Activated CD4-positive, alpha-beta T cell treated with anti-CD3 and anti-CD28 coated beads for 48 hours (primary cell): Measurements from ENCODE around the gene KRTAP19-1.

Experiments
- DNase-seq: peaks from one replicate; pipeline ENCODE4 v3.0.0-alpha.2; 2020

The KRTAP19-1 gene

DNA sequence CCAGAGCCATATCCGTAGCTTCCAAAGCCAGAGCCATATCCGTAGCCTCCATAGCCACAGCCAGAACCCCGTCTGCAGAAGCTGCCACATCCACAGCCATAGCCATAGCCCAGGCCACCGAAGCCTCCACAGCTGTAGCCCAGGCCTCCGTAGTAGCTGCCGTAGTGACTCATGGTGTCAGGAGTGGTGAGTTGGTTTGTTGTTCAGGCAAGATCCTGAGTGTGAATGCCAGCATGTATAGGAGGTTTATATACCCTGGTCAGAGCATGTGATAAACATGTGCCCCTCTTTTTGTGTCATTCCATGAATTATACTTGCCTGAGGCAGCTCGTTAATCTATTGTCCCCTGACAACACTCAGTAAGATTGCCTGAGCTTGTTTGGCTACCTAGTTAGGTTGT is at the start of gene KRTAP19-1:
Gene KRTAP19-1 (minus strand): TSS at position 223 of the 400 bp plus-strand sequence. CDS start 50 bp downstream, at position 173.
- DNase-seq, result no peak

DNA sequence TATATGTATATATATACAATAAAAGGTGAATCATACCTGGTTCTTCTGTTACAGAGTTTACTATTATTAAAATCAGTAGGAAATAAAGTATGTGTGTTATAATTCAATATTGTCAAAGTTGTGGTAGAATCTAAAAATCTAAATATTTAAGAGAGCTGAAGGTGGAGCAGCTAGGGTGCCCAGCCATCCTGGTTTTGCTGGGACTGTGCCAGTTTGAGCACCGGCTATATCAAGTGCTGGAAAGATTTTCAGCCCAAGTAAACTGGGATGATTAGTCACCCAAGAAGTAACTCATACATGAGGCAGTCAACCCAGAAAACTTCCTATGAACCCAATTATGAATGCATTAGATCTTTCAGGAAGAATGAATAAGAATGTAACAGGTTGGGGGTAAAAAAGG is 38.7 kb upstream of the KRTAP19-1 start:
- no peak for DNase-seq

DNA sequence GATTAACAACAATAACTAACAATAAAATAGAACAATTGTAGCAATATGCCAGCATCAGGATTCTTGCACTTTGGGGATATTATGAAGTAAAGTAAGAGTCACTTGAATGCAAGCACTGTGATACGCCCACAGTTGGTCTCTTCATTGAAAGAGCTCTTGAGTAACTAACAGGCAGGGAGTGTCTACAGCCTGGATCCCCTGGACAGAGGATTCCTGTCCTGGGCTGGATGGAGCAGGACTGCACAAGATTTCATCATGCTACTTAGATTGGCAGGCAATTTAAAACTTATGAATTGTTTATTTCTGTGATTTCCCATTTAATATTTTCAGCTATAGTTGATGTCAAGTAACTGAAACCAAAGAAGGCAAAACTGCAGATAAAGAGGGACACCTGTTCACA is 35.5 kb upstream of the KRTAP19-1 start:
- no peak for DNase-seq

DNA sequence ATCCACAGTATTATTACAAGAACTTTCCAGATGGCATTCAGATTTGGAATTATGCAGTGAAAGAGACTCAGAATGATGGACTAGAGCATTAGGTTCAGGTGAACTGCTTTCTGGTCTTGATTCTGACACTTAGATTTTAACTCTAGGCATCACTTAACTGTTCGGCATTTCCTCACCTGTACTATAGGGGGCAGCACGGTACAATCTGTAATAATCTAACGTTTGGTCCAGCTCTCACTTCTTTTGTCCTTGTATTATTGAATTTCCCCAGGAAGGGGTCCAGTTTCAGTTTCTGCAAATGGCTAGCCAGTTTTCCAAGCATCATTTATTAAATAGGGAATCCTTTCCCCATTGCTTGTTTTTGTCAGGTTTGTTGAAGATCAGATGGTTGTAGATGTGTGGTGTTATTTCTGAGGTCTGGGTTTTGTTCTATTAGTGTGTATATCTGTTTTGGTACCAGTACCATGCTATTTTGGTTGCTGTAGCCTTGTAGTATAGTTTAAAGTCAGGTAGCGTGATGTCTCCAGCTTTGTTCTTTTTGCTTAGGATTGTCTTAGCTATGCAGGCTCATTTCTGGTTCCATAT is 25.5 kb upstream of the KRTAP19-1 start:
- DNase-seq, result peak; percentile 14

DNA sequence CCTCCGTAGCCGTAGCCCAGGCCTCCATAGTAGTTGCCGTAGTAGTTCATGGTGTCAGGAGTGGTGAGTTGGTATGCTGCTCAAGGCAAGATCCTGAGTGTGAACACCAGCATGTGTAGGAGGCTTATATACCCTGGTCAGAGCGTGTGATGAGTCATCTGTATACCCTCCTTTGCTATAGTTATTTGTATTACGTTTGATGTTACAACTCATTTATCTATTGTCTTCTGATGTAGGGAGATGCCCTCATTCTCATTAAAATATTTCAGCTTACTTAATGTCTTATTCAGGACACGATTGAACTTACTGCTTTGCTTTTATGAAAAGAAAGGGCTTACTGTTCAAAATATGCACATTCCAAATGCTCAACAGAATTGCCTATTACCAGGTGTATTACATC is 21.9 kb upstream of the KRTAP19-1 start, which contains the start of gene KRTAP19-5:
Gene KRTAP19-5 (minus strand): TSS at position 101 of the 400 bp plus-strand sequence. CDS start 51 bp downstream, at position 50.
- DNase-seq, result no peak

DNA sequence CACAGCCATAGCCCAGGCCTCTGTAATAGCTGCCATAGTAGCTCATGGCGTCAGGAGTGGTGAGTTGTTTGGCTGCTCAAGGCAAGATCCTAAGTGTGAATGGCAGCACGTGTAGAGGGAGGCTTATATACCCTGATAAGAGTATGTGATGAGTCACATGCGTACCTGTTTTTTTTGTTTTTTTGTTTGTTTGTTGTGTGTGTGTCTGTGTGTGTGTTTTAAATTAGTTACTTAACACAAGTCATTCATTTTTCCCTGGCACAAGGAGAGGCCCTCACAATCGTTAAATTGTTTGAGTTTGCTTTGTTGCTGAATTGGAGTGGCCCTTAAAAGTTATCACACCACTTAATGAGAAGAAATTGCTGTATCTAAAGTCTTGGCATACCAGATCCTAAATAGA is 16.9 kb upstream of the KRTAP19-1 start, which contains the start of gene KRTAP19-4:
Gene KRTAP19-4 (minus strand): TSS at position 101 of the 400 bp plus-strand sequence. CDS start 55 bp downstream, at position 46.
- DNase-seq, result no peak

DNA sequence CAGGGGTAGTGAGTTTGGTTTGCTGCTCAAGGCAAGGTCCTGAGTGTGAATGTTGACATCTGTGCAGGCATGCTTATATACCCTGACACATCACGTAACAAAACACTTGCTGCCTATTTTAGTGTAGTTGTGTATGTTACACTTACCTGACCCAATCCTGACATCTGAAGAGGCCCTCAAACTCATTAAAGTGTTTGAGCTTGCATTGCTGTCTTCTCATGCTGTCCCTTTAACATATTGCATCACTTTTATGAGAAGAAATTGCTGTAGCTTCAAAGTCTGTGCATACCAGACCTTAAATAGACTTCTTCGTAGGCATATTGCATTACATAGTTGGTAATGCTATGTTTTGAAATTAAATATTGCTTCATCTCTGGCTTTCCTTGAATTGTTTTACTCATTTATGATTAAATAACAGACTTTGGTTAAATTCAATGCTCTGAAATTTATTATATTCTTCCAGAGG is 11.8 kb upstream of the KRTAP19-1 start, which contains the start of gene KRTAP19-3:
Gene KRTAP19-3 (minus strand): TSS at position 51 of the 466 bp plus-strand sequence. CDS start 56 bp downstream, outside the sequence.
- DNase-seq, result no peak

DNA sequence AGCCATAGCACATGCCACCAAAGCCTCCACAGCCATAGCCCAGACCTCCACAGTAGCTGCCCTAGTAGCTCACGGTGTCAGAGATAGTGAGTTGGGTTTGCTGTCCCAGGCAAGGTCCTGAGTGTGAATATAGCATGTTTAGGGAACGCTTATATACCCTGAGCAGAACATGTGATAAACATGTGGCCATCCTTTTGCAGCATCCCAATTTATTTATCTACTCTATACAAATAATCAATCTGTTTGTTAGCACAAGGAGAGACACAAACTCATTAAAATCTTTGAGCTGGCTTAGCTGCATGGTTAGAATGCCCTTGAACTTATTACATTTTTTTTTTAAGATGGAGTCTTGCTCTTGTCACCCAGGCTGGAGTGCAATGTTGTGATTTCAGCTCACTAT is 7.2 kb upstream of the KRTAP19-1 start, which contains the start of gene KRTAP19-2:
Gene KRTAP19-2 (minus strand): TSS at position 101 of the 400 bp plus-strand sequence. CDS start 88 bp downstream, at position 13.
- DNase-seq, result no peak

DNA sequence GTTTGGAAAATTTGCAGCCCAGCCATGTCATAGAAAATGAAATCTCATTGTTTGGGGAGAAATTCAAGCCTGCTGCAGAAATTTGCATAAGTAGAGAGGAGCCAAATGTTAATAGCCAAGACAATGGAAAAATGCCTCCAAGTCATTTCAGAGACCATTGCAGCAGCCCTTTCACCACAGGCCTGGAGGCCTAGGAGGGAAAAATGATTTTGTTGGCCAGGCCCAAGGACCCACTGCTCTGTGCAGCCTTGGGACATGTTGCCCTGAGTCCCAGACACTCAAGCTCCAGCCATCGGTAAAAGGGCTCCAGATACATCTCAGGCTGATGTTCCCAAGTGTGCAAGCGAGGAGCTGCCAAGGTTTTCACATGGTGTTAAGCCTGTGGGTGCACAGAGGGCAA is 6.0 kb upstream of the KRTAP19-1 start:
- no peak for DNase-seq

DNA sequence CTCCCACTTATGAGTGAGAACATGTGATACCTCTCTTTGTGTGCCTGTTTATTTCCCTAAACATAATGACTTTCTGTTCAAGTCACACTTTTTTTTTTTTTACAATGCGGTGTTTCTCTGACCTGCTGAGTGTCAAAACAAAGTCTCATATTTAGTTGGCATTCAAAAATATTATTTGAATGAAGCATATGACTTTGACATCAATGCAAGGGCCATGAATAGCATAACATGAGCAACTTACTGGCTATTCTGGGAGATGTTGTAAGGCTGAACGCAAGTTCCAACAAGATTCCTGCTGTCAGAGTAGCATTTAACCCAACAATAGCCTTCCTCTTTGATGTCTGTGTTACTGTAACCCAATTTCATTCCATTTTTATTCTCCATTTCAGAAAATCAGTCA is 2.0 kb upstream of the KRTAP19-1 start:
- DNase-seq, result no peak

DNA sequence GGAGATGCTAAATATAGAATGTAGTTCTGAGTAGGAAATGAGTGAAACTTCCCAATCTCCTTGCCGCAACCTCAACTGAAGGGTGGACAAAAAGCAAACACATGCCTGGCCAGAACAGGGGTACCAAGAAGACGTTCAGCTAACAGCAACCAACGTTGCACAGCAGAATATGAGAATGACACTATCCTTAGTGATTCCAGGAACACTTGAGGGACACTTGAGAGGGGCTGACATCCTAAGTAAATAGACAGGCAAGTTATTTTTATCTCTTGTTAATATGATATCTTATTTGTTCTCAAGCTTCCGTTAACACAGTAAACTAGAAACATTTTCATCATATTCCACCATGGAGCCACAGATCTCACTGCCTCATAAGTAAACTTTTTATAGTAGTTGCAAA is 908 bp downstream of the KRTAP19-1 start:
- no peak for DNase-seq

DNA sequence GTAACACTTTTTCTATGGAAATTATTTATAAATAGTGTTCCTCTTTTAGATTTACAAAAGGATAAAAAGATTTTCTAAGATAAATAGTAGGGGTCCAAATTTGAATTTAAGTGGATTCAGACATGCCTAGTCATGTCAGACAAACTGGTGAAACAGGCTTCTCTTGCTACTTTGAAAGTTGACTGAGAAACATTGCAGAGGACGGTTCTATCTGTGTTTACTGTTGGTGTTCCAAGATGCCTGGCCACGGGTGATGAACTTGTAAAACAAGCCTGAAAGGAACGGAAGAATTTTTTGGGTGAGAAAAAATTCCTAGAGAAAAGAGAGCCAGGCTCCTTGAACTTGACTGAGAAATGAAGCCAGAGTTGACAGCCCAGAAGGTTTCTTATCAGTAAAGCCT is 2.2 kb downstream of the KRTAP19-1 start:
- no peak for DNase-seq

DNA sequence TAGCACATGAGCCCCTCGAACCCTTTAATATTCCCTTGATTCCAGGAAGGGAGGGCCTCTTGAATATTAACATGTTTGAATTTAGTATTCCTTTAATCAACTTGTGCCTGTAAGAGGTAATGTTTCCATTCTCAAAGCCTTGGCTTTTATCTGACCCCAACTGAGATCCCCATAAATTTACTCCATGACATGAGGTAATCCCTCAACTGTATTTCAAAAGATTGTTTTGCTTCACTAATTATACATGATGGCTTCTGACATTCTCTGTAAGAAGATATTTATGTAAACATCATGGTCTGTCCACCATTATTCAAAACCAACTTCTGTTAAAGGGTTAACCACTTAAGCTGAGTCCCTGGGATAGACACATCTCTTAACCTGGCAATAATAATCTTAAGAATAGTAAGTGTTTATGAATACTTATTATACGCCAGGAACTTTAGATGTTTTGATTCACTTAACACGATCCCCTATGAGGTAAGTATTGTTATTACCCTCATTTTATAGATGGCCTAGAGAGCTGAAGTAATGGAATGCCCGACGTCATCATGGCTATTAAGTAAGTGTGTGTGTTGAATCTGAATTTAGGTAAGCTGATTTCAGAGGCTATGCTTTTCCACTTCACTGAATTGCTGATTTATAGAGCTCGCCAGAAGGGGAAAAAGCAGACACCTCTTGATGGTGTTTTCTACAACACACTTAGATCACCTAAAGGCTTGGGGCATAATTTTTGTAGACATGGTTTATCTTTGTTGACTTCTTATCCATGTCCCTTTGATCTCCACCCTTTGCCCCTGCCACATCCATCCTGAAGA is 11.1 kb downstream of the KRTAP19-1 start:
- DNase-seq, result no peak

DNA sequence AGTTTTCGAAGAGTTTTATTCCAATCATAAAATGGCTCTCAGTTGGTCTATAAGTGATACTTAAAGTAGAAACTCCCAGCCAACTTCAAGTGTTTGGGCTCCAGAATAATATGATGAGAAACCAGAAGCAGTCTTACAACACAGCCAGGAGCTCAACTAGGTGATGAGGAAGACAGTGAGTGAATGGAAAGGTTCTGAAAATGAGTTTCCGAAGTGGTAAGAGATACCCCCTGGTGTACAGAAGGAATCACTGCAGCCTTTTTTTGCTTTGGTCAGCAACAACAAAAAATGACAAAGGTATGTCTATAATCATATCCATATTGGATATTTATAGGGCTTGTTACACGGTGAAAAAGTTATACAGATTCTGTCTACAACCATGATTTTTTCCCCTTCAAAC is 16.5 kb downstream of the KRTAP19-1 start:
- DNase-seq, result peak; percentile 2

DNA sequence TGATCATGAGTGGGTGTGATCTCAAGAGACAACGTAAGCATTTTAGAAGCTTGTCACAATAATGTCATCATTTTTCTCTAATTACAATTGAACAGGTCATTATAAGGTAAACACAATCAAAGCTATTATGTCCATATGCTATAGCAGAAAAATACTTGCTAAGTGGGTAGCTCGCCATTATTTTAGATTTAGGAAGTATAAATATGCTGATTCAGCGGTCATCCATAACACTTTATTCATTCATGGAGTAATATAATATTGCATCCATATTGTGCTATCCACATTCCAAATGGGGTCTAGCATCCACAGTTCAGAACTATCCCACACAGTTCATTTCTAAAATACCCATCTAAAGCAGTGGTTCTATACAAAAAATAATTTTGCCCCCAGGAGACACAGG is 31.7 kb downstream of the KRTAP19-1 start:
- no peak for DNase-seq

DNA sequence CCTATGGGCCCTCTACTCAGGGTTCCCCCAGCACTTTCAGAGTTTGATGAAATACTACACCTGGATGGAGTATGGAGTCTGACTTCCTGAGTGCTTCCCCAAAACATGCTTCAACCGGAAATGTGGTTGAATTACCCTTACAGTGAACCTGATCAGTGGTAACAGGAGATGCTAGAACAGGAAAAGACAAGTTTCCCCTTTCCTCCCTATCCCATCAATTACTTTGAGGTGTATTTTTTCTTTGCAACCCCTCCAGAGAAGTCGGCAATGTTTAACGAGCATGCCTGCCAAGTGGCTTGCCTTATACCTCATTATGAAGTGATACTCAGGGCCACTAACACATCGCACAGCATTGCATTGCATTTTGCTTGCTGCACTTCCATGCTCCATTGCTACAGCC is 33.1 kb downstream of the KRTAP19-1 start:
- DNase-seq, result no peak

DNA sequence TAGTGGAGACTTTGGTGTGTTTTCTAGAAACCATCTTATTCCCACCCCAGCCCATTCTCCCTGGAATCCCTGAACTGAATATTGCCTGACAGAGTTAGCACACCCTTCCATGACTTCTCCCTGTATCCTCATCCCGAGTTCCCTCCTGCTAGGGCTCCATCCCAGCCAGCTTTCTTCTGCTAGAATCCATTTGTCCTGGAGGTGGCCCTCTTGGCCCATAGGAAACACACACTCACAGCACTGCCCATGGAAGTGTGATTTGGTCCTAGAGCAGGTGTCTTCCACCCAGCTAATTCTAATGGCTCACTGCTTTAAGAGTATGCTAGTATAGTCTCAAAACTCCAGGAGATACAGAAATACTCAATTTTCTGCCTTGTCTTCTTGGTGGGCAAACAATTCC is 36.0 kb downstream of the KRTAP19-1 start:
- DNase-seq, result no peak

DNA sequence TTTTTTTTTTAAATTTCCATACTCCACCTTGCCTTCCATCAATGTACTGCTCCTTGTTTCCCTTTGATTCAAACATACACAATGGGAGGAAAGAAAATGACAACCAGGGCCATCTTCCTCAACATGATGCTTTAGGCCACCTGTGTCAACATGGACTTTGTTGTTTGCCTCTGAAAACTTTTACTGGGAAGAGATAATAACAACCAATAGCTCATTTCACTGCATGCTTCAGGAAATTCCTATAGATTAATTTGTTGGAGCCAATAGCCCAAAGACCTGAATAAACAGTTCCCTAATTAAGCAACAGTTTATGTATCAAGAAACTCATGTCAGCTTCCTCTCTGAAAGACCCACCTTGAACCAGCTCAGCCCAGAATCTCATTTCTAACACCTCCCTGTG is 36.9 kb downstream of the KRTAP19-1 start:
- no peak for DNase-seq

DNA sequence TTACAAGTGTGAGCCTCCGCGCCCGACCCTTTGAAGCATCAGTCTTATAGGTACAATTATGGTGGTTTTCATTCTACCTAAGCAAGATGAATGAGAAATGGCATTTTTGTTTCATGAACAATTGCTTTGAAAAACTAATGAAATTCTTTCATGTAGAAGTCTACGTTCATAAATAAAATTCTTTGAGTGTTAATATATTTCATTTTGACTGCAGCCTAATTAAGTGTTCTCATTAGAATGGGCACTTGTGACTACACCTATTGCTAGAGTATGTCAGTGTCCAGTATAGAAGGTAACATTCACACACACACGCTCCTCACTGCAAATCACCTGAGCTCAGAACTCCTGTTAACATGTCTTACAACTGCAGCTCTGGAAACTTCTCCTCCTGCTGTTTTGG is 40.2 kb downstream of the KRTAP19-1 start, which contains the start of gene KRTAP15-1:
Gene KRTAP15-1 (plus strand): TSS at position 301 of the 400 bp plus-strand sequence. CDS start 53 bp downstream, at position 354.
- no peak for DNase-seq

DNA sequence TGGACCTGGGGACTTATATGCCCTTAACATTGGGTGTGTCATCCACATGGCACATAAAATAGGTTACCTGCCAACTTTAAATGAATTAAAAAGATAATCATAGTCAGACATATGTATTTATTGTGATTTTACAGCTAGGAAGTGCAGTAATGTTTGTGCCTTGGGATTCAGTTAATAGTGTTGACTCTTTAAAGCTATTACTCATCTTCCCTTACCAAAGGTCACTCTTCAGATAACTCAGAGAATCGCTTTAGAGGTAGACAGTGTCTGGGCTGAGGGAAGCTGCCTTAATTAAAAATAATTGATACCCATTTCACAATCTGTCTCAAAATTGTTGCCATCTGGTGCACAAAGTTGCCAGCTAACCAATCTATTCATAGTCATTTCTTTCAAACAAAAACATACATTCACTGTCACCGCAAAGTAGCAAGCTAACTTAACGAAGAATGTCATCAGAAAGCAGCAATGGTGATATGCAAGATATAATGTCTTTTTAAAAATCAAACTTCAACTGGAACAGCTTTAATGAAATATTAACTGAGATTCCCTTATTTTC is 43.1 kb downstream of the KRTAP19-1 start:
- no peak for DNase-seq

DNA sequence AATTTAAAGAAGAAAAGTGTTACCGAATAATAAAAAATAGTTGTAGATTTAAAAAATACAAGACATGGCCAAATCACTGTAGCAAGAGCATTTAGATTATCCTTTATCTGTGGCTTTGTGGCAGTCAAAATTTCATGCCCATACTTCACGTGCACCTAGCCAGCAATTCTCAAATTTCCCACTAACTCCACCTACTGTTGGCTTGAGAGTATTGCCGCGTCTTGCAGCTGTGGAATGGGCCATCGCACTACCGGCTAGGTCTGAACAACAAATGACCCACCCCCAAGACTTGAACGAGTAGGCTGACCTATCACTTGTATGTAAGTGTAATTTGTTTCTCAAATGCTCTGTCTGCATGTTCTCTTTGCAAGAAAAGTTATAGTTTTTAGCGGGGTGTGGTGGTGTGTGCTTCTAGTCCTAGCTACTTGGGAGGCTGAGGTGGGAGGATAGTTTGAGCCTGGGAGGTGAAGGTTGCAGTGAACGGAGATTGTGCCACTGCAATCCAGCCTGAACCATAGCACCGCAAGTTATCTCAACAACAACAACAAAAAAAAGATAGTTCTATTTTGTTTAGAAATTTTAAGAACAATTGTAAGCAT is 46.0 kb downstream of the KRTAP19-1 start:
- peak; percentile 32 for DNase-seq

DNA sequence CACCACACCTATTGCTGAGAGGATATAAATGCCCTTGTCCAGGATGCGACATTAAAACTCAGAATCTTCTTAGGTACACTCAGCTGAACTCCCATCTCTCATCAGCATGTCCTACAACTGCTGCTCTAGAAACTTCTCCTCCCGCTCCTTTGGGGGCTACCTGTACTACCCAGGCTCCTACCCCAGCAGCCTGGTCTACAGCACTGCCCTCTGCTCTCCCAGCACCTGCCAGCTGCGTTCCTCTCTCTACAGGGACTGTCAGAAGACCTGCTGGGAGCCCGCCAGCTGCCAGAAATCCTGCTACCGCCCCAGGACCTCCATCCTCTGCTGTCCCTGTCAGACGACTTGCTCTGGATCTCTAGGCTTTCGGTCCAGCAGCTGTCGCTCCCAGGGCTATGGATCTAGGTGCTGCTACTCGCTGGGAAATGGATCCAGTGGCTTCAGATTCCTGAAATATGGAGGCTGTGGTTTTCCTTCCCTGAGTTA is 50.0 kb downstream of the KRTAP19-1 start, which contains the start of gene KRTAP13-4:
Gene KRTAP13-4 (plus strand): TSS at position 51 of the 486 bp plus-strand sequence. CDS start 56 bp downstream, at position 107.
- no peak for DNase-seq
